Chondrocyte (in vitro differentiated cells): ENCODE results near the gene MX2. TPM values are rescaled to one million over a fixed set of nuclear protein-coding genes. Genes with fewer than 3 reads are reported as not detected.

ENCODE experiments used
- DNase-seq: peaks from one replicate; pipeline ENCODE4 v3.0.0; 2021; ENCODE audit warnings: mixed read lengths, low spot score
- H3K27ac Mint-ChIP-seq: one replicate; pipeline ENCODE4 v1.8.0; 2021; ENCODE audit warnings: mild to moderate bottlenecking, moderate library complexity, mixed read lengths; ENCODE audit not compliant: unreplicated experiment
- H3K27me3 Mint-ChIP-seq: 2 replicates; pipeline ENCODE4 v1.8.0; 2021; ENCODE audit warnings: low read depth, mixed read lengths
- H3K36me3 Mint-ChIP-seq: 2 replicates; pipeline ENCODE4 v1.8.0; 2021; ENCODE audit warnings: low read depth, mixed read lengths
- H3K4me1 Mint-ChIP-seq: 2 replicates; pipeline ENCODE4 v1.8.0; 2021; ENCODE audit warnings: low read depth, mild to moderate bottlenecking, mixed read lengths
- H3K4me3 Mint-ChIP-seq: one replicate; pipeline ENCODE4 v1.8.0; 2021; ENCODE audit warnings: mild to moderate bottlenecking, moderate library complexity, mixed read lengths; ENCODE audit not compliant: unreplicated experiment
- H3K9me3 Mint-ChIP-seq: 2 replicates; pipeline ENCODE4 v1.8.0; 2021; ENCODE audit warnings: low read depth, mixed read lengths
- total RNA-seq: library from RNA; stranded (reverse); gene quantifications from 3 replicates; pipeline ENCODE4 v1.2.1, GENCODE V29; 2021
- TF ChIP-seq, protein P1 (sequence below): fragments of 200-600 bp; sonication (generic); IDR thresholded peaks from 2 replicates; pipeline ENCODE4 v1.5.0; 2021; ENCODE audit warnings: antibody characterized with exemption, mild to moderate bottlenecking, moderate library complexity

MX2 gene
- total RNA-seq, 1 donor from 2014 or later = not detected

DNA sequence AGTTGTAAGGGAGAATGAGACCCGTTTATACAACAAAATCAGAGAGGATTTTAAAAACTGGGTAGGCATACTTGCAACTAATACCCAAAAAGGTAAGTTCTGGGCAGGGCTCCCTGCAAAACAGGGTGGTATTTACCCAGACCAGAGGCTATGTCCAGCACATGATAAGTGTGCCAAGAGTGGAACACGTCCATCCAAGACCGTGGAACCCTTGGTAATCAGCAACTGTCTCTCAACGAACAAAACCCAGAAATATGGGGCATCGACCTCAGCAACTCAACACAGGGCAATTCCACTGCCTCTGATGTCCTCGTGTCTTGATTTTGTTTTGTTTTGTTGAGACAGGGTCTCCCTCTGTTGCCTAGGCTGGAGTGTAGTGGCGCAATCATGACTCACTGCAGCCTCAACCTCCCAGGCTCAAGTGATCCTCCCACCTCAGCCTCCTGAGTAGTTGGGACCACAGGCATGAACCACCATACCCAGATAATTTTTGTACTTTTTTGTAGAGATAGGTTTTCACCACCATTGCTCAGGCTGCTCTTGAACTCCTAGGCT, 37.5 kb downstream of the MX2 start:
- Mint-ChIP-seq H3K27ac (no peak overlapping the region), H3K36me3 (peaks cover 1% of the 10 kb centered on the region), H3K27me3 (peaks cover 44% of the 10 kb centered on the region), H3K9me3 (no peaks in the 10 kb centered on the region), H3K4me3 (no peak overlapping the region), H3K4me1 (no peaks in the 10 kb centered on the region)
- DNase-seq = no peak
- TF ChIP-seq, protein P1, sequence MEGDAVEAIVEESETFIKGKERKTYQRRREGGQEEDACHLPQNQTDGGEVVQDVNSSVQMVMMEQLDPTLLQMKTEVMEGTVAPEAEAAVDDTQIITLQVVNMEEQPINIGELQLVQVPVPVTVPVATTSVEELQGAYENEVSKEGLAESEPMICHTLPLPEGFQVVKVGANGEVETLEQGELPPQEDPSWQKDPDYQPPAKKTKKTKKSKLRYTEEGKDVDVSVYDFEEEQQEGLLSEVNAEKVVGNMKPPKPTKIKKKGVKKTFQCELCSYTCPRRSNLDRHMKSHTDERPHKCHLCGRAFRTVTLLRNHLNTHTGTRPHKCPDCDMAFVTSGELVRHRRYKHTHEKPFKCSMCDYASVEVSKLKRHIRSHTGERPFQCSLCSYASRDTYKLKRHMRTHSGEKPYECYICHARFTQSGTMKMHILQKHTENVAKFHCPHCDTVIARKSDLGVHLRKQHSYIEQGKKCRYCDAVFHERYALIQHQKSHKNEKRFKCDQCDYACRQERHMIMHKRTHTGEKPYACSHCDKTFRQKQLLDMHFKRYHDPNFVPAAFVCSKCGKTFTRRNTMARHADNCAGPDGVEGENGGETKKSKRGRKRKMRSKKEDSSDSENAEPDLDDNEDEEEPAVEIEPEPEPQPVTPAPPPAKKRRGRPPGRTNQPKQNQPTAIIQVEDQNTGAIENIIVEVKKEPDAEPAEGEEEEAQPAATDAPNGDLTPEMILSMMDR = no peak

DNA sequence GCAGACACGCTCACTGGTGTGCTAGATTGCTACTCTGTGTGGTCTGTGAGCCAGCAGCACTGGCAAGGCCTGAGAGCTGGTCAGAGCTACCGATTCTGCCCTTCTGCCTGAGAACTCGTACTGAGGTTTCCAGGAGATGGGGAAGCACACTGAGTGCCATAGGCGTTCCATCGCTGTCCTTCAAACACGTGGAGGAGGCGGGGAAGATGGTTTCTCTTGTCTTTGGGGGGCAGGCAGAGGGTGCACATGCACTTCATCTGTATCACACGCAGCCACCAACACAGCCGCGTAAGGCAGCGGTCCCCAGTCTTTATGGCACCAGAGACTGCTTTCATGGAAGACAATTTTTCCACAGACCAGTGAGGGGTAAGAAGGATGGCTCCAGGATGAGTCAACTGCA, 40.4 kb downstream of the MX2 start:
- DNase-seq = no peak
- H3K36me3 Mint-ChIP-seq = peaks cover 1% of the 10 kb centered on the region
- H3K4me3 Mint-ChIP-seq = no peak overlapping the region
- peaks cover 37% of the 10 kb centered on the region for H3K27me3 Mint-ChIP-seq
- TF ChIP-seq, protein P1 = no peak
- no peaks in the 10 kb centered on the region for H3K4me1 Mint-ChIP-seq
- H3K9me3 Mint-ChIP-seq = no peaks in the 10 kb centered on the region
- H3K27ac Mint-ChIP-seq = no peak overlapping the region

DNA sequence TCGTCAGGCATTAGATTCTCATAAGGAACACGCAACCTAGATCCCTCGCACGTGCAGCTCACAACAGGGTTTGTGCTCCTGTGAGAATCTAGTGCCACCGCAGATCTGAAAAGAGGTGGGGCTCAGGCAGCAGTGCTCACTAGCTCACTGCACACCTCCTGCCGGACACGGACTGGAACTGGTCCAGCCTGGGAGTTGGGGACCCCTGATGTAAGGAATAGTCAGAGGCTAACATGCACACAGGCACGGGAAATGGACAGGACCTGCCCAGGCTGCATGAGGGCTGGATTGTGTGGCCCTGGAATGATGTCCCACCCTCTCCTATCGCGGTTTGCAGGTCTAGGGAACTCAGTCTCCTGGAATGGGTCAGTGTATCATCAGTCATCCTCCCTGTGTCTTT, 41.0 kb downstream of the MX2 start:
- no peak for DNase-seq
- no peak overlapping the region for H3K27ac Mint-ChIP-seq
- H3K27me3 Mint-ChIP-seq = peaks cover 34% of the 10 kb centered on the region
- no peaks in the 10 kb centered on the region for H3K4me1 Mint-ChIP-seq
- no peaks in the 10 kb centered on the region for H3K9me3 Mint-ChIP-seq
- peaks cover 1% of the 10 kb centered on the region for H3K36me3 Mint-ChIP-seq
- TF ChIP-seq, protein P1 = no peak
- H3K4me3 Mint-ChIP-seq = no peak overlapping the region

DNA sequence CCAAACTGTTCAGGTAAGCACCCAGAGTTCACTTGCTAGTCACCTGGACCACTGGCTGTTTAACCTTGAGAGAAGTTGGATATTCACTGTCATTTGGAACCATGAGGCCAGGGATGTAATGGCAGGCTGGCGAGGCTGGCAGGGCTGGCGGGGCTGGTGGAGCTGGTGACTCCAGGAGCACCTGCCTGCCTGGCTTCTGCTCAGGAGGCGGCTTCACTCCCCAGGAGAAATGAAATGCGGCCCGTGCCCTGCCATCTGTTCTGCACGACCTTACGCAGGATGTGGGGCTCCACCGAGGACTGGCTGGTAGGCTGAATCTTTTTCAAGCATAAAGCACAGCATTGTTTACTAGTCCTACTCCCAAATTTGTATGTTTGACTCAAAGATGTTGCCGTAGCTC, 41.5 kb downstream of the MX2 start:
- H3K4me1 Mint-ChIP-seq = no peaks in the 10 kb centered on the region
- peaks cover 39% of the 10 kb centered on the region for H3K27me3 Mint-ChIP-seq
- H3K27ac Mint-ChIP-seq = no peak overlapping the region
- no peak overlapping the region for H3K4me3 Mint-ChIP-seq
- TF ChIP-seq, protein P1 = no peak
- no peak for DNase-seq
- no peaks in the 10 kb centered on the region for H3K9me3 Mint-ChIP-seq
- H3K36me3 Mint-ChIP-seq = peaks cover 1% of the 10 kb centered on the region

DNA sequence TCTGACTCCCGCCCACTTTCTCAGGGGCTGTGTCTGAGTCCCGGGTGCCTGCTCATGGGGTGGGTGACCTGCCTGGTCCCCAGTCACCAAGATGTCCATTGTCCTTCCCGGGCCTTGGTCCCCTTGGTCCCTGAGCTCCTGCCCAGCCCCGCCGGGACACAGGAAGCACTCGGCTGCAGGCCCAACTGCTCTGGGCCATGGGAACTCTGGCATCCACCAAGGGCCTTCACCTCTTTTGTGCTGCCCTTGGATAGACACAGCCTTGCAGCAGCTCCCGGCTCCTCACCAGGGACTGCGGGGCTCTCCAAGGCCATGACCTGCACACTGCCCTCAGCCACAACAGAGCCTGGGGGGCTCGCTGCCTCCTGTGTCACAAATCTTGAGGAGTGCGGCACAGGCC, 42.1 kb downstream of the MX2 start:
- Mint-ChIP-seq H3K9me3 (no peaks in the 10 kb centered on the region), H3K4me3 (no peak overlapping the region), H3K27me3 (peaks cover 45% of the 10 kb centered on the region), H3K27ac (no peak overlapping the region), H3K4me1 (no peaks in the 10 kb centered on the region), H3K36me3 (peaks cover 1% of the 10 kb centered on the region)
- DNase-seq = no peak
- TF ChIP-seq, protein P1 = no peak
